ENCODE results near the gene MLLT11.
A peak's percentile ranks its signal among the peaks of the same experiment; 100 is the strongest.
"Not testable (repeated sequence)": the region's sequence is repeated elsewhere in the genome, so short reads cannot be mapped to it uniquely, and the experiment has no call there.

The MLLT11 gene

DNA sequence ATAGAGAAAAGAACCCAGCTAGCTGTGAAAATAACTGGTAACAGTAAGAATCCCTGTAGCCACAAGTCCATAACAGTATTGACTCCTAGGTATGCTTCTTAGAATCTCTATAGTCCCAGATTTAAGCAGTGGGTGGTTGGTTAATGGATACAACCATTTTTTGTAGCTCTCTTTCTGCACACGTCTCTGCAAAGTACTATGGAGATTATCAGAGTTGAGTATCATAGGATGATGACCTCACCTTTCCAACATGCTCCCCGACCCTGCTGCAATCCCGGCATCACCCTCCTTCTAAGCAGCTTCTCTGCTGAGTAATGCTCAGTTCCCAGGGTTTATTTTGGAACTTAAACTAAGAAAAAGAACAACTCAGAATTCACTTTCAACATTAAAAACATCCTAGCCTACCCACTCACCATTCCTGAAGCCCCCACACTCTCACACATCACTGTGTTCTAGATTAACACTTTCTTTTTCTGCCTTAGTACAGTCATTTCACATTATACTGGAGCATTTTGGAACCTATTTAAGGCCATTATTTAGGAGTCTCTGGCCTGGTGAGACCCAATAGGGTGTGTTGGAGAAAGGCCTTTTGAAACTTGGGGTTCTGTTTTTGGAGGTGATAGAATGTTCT lies 2.7 kb downstream of the MLLT11 start:
- Histone ChIP-seq H3K36me3 (replicated peaks) (peaks cover 15% of the 10 kb centered on the region), H3K4me3 (no peak overlapping the region), H3K4me1 (peaks cover 9% of the 10 kb centered on the region), H3K27me3 (ENCODE audit: low read depth) (no peaks in the 10 kb centered on the region), H3K9me3 (no peaks in the 10 kb centered on the region)
- in situ Hi-C loops (cut with MboI; ENCODE audit: low sequenced_read_pairs): no loop called here
- DNase-seq (ENCODE audit: low spot score in 2 of 2): no peak

- no peak for DNase-seq (ENCODE audit: low spot score in 2 of 2)
- Histone ChIP-seq H3K9me3 (no peaks in the 10 kb centered on the region), H3K4me1 (peaks cover 8% of the 10 kb centered on the region), H3K36me3 (replicated peaks) (peaks cover 13% of the 10 kb centered on the region), H3K27me3 (ENCODE audit: low read depth) (no peaks in the 10 kb centered on the region), H3K4me3 (no peak overlapping the region)
- in situ Hi-C loops (cut with MboI; ENCODE audit: low sequenced_read_pairs): no loop called here
These were observed 5.0 kb downstream of the MLLT11 start for GRCh38 chr1:151065089-151065645.

- no peaks in the 10 kb centered on the region for H3K9me3 ChIP-seq
- peaks cover 13% of the 10 kb centered on the region for H3K4me1 ChIP-seq
- no peak overlapping the region for H3K4me3 ChIP-seq
- in situ Hi-C loops (cut with MboI; ENCODE audit: low sequenced_read_pairs): no loop called here
- H3K27me3 ChIP-seq (ENCODE audit: low read depth): no peaks in the 10 kb centered on the region
- no peak for DNase-seq (ENCODE audit: low spot score in 2 of 2)
- peaks cover 13% of the 10 kb centered on the region for H3K36me3 ChIP-seq (replicated peaks)
These were observed 7.0 kb downstream of the MLLT11 start for GRCh38 chr1:151067185-151067584.

GRCh38 chr1:151069103-151069486 lies 8.9 kb downstream of the MLLT11 start:
- DNase-seq (ENCODE audit: low spot score in 2 of 2): no peak
- Histone ChIP-seq H3K27me3 (ENCODE audit: low read depth) (no peaks in the 10 kb centered on the region), H3K4me1 (peaks cover 13% of the 10 kb centered on the region), H3K9me3 (no peaks in the 10 kb centered on the region), H3K36me3 (replicated peaks) (peaks cover 10% of the 10 kb centered on the region), H3K4me3 (no peak overlapping the region)
- in situ Hi-C loops (cut with MboI; ENCODE audit: low sequenced_read_pairs): no loop called here

GRCh38 chr1:151070474-151071276 lies 10.5 kb downstream of the MLLT11 start, which contains the start of gene GABPB2:
Gene GABPB2 (plus strand): TSS chr1:151070761. CDS start chr1:151088190, 17,429 bp downstream.
- Histone ChIP-seq H3K27me3 (ENCODE audit: low read depth) (no peaks in the 10 kb centered on the region), H3K9me3 (no peaks in the 10 kb centered on the region), H3K36me3 (replicated peaks) (peaks cover 5% of the 10 kb centered on the region; the same call in 1 of the 2 replicates), H3K4me3 (peak within 1 kb of the TSS; percentile 55), H3K4me1 (peaks cover 13% of the 10 kb centered on the region)
- peak; percentile 91 to 95 for DNase-seq (ENCODE audit: low spot score in 2 of 2)
- in situ Hi-C loops (cut with MboI; ENCODE audit: low sequenced_read_pairs): no loop called here

DNA sequence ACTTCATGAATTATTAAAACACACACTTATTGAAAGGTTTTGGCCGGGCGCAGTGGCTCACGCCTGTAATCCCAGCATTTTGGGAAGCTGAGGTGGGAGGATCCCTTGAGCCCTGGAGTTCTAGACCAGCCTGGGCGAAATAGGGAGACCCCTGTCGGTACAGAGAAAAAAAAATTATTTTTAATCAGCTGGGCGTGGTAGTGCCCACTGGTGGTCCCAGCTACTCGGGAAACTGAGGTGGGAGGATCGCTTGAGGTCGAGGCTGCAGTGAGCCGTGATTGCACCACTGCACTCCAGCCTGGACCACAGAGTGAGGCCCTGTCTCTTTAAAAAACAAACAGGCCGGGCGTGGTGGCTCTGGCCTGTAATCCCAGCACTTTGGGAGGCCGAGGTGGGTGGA lies 12.0 kb downstream of the MLLT11 start:
- in situ Hi-C loops (cut with MboI; ENCODE audit: low sequenced_read_pairs): no loop called here

GRCh38 chr1:151085953-151086559 lies 25.9 kb downstream of the MLLT11 start:
- H3K9me3 ChIP-seq: no peaks in the 10 kb centered on the region
- H3K36me3 ChIP-seq (replicated peaks): no peaks in the 10 kb centered on the region
- H3K27me3 ChIP-seq (ENCODE audit: low read depth): no peaks in the 10 kb centered on the region
- DNase-seq (ENCODE audit: low spot score in 2 of 2): no peak
- no peak overlapping the region for H3K4me3 ChIP-seq
- in situ Hi-C loops (cut with MboI; ENCODE audit: low sequenced_read_pairs): no loop called here
- H3K4me1 ChIP-seq: peaks cover 6% of the 10 kb centered on the region

More for the DNA sequence above, 12.0 kb downstream of the MLLT11 start:
- Histone ChIP-seq H3K4me1 (peaks cover 13% of the 10 kb centered on the region), H3K36me3 (replicated peaks) (no peaks in the 10 kb centered on the region), H3K9me3 (no peaks in the 10 kb centered on the region), H3K27me3 (ENCODE audit: low read depth) (no peaks in the 10 kb centered on the region), H3K4me3 (no peak overlapping the region)
- DNase-seq (ENCODE audit: low spot score in 2 of 2): peak in 1 of 2 experiments; percentile 52

DNA sequence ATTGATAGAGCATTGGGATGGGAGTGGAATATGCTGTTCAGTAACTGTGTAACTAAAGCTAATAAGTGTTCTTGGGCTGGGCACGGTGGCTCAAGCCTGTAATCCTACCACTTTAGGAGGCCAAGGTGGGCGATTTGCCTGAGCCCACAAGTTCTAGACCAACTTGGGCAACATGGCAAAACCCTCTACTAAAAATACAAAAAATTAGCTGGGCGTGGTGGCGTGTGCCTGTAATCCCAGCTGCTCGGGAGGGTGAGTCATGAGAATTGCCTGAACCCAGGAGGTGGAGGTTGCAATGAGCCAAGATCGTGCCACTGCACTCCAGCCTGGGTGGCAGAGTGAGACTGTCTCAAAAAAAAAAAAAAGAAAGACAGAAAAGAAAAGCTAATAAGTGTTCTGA lies 37.2 kb downstream of the MLLT11 start:
- H3K36me3 ChIP-seq (replicated peaks); in situ Hi-C loops (cut with MboI; ENCODE audit: low sequenced_read_pairs); H3K4me1 ChIP-seq; H3K4me3 ChIP-seq; H3K27me3 ChIP-seq (ENCODE audit: low read depth); H3K9me3 ChIP-seq; DNase-seq (ENCODE audit: low spot score in 2 of 2): not testable (repeated sequence)

- Histone ChIP-seq H3K36me3 (replicated peaks) (no peaks in the 10 kb centered on the region), H3K9me3 (no peaks in the 10 kb centered on the region), H3K4me1 (no peaks in the 10 kb centered on the region), H3K4me3 (no peak overlapping the region), H3K27me3 (ENCODE audit: low read depth) (no peaks in the 10 kb centered on the region)
- DNase-seq (ENCODE audit: low spot score in 2 of 2): no peak
- in situ Hi-C loops (cut with MboI; ENCODE audit: low sequenced_read_pairs): no loop called here
These were observed 37.9 kb downstream of the MLLT11 start for GRCh38 chr1:151098126-151098525.

GRCh38 chr1:151104630-151105029 lies 44.4 kb downstream of the MLLT11 start:
- H3K4me1 ChIP-seq: no peaks in the 10 kb centered on the region
- no peak overlapping the region for H3K4me3 ChIP-seq
- DNase-seq (ENCODE audit: low spot score in 2 of 2): no peak
- in situ Hi-C loops (cut with MboI; ENCODE audit: low sequenced_read_pairs): no loop called here
- H3K36me3 ChIP-seq (replicated peaks): no peaks in the 10 kb centered on the region
- no peaks in the 10 kb centered on the region for H3K9me3 ChIP-seq
- no peaks in the 10 kb centered on the region for H3K27me3 ChIP-seq (ENCODE audit: low read depth)

DNA sequence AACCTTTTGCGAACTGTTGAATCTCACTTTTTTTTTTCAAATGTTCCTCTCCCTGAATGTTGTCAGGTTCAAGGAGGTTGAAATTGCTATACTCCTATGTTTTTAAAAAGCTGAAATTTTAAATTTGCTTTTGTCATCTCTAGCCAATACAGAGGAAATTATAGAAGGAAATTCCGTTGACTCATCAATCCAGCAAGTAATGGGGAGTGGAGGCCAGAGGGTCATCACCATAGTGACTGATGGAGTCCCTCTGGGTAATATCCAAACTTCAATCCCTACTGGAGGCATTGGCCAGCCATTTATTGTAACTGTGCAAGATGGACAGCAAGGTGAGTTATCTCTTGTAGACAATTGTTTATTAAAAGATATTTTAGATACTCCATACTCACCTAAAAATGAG lies 46.7 kb downstream of the MLLT11 start:
- no peaks in the 10 kb centered on the region for H3K36me3 ChIP-seq (replicated peaks)
- no peak for DNase-seq (ENCODE audit: low spot score in 2 of 2)
- no peaks in the 10 kb centered on the region for H3K4me1 ChIP-seq
- no peaks in the 10 kb centered on the region for H3K9me3 ChIP-seq
- H3K27me3 ChIP-seq (ENCODE audit: low read depth): no peaks in the 10 kb centered on the region
- H3K4me3 ChIP-seq: no peak overlapping the region
- in situ Hi-C loops (cut with MboI; ENCODE audit: low sequenced_read_pairs): no loop called here

DNA sequence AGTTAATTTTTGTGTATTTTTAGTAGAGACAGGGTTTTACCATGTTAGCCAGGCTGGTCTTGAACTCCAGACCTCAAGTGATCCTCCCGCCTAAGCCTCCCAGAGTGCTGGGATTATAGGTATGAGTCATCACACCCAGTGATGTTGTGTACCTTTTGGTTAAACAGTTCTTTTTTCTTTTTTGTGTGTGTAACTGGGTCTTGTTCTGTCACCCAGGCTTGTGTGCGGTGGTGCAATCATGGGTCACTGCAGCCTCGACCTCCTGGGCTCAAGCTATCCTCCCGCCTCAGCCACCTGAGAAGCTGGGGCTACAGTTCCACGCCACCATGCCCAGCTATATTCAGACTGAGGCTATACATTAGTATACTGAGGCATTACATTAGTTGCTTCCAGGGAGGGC lies 48.1 kb downstream of the MLLT11 start:
- Histone ChIP-seq H3K9me3 (no peaks in the 10 kb centered on the region), H3K4me1 (no peaks in the 10 kb centered on the region), H3K27me3 (ENCODE audit: low read depth) (no peaks in the 10 kb centered on the region), H3K36me3 (replicated peaks) (no peaks in the 10 kb centered on the region), H3K4me3 (no peak overlapping the region)
- in situ Hi-C loops (cut with MboI; ENCODE audit: low sequenced_read_pairs): no loop called here
- DNase-seq (ENCODE audit: low spot score in 2 of 2): no peak

- no peaks in the 10 kb centered on the region for H3K36me3 ChIP-seq (replicated peaks)
- in situ Hi-C loops (cut with MboI; ENCODE audit: low sequenced_read_pairs): no loop called here
- H3K4me3 ChIP-seq: no peak overlapping the region
These were observed 53.7 kb downstream of the MLLT11 start for GRCh38 chr1:151113877-151114276.

More at GRCh38 chr1:151113877-151114276, 53.7 kb downstream of the MLLT11 start:
- Histone ChIP-seq H3K4me1 (no peaks in the 10 kb centered on the region), H3K27me3 (ENCODE audit: low read depth) (no peaks in the 10 kb centered on the region), H3K9me3 (no peaks in the 10 kb centered on the region)
- DNase-seq (ENCODE audit: low spot score in 2 of 2): no peak

Data from HAP-1 (cell line).